ENCODE results near the gene SLC47A2.

SLC47A2 gene

DNA sequence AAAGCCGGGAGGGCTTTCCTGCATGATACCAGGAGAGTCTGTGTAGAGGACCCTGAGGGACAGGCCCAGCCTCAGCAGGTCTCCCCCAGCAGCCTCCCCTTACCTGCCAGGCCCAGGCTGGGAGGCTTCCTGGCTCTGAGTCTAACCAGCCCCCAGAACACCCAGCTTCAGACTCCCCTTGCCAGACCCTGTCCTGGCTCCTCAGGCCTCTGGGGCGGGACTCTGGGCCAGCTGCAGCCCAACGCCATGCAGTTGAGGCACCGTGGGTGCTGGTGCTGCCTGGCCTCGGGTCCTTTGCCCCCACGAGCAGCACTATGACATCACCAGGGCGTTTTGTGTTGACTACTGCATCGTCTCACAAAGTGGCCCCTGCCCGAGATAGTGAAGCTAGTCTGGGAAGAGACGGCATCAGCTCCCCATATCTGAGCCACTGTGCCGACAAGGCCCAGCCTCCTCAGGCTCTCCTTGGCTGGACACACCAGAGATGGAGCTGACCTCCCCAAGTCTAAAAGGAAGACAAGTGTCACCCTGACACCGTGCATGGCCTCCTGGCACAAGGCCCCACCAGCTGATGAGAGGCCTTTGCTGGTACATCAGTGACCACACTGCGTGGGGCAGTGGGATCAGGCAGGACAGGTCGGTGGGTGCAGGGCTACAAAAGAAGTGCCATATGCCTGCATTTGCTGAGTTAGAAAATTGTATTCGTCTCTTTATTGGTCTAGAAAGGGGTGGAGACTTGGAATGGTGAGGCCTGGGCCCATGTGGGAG is 21.1 kb upstream of the SLC47A2 start:
- Histone ChIP-seq H3K9me3 (ENCODE audit: control insufficient read depth, insufficient read depth, low read depth, low read length) (no peaks in the 10 kb centered on the region), H3K36me3 (ENCODE audit: control insufficient read depth, insufficient read depth, low read length) (no peaks in the 10 kb centered on the region), H3K27ac (ENCODE audit: low read depth, low read length) (no peak overlapping the region), H3K4me1 (ENCODE audit: control insufficient read depth, insufficient read depth, low read length) (no peaks in the 10 kb centered on the region), H3K27me3 (ENCODE audit: control insufficient read depth, insufficient read depth, low read length) (no peaks in the 10 kb centered on the region), H3K9ac (ENCODE audit: low read length) (no peak overlapping the region), H3K4me3 (ENCODE audit: low read depth, low read length) (no peak overlapping the region)

DNA sequence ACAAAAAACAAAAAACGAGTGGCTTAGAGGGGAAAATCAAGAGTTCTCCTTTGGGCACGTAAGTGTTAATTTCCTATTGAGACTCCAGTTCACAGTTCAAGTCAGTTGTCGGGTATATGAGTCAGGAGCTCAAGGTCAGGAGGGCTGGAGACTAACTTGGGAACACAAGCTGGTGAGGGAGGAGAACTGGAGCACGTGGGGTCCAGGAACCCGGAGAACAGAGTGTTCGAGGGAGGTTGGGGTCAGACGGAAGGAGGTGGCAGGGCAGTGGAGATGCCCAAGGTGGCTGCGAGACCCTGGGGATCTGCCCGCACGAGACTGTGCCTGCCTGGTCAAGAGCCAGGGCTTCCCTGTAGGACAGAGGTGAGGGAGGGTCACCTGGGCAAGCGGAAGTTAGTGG is 19.7 kb upstream of the SLC47A2 start:
- Histone ChIP-seq H3K9me3 (ENCODE audit: control insufficient read depth, insufficient read depth, low read depth, low read length) (no peaks in the 10 kb centered on the region), H3K4me3 (ENCODE audit: low read depth, low read length) (no peak overlapping the region), H3K36me3 (ENCODE audit: control insufficient read depth, insufficient read depth, low read length) (no peaks in the 10 kb centered on the region), H3K27ac (ENCODE audit: low read depth, low read length) (no peak overlapping the region), H3K27me3 (ENCODE audit: control insufficient read depth, insufficient read depth, low read length) (no peaks in the 10 kb centered on the region), H3K4me1 (ENCODE audit: control insufficient read depth, insufficient read depth, low read length) (no peaks in the 10 kb centered on the region), H3K9ac (ENCODE audit: low read length) (no peak overlapping the region)

DNA sequence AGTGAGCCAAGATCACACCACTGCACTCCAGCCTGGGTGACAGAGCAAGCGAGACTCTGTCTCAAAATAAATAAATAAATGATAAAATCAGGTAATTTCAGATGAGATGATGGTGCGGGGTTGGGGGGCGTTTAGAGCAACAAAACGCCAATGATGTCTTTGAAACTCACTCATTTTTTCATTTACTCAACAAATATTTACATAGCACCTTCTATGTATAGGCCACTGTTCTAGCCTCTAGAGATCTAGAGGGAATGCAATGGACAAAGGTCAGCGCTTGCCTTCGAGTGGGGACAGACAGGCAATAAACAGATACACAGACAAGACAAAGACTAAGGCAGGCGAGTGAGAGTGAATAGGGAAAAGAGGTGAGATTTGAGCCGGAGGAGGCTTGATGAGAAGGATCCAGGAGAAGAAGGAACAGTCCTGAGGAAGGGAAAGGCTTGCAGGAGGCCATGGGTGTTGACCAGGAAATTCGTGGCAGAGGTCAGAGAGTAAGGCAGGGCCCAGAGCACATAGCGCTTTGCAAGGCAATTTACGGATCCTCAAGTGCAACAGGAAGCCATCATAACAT is 17.7 kb upstream of the SLC47A2 start:
- Histone ChIP-seq H3K27me3 (ENCODE audit: control insufficient read depth, insufficient read depth, low read length) (no peaks in the 10 kb centered on the region), H3K4me3 (ENCODE audit: low read depth, low read length) (no peak overlapping the region), H3K27ac (ENCODE audit: low read depth, low read length) (no peak overlapping the region), H3K9ac (ENCODE audit: low read length) (no peak overlapping the region), H3K36me3 (ENCODE audit: control insufficient read depth, insufficient read depth, low read length) (no peaks in the 10 kb centered on the region), H3K9me3 (ENCODE audit: control insufficient read depth, insufficient read depth, low read depth, low read length) (no peaks in the 10 kb centered on the region), H3K4me1 (ENCODE audit: control insufficient read depth, insufficient read depth, low read length) (no peaks in the 10 kb centered on the region)

DNA sequence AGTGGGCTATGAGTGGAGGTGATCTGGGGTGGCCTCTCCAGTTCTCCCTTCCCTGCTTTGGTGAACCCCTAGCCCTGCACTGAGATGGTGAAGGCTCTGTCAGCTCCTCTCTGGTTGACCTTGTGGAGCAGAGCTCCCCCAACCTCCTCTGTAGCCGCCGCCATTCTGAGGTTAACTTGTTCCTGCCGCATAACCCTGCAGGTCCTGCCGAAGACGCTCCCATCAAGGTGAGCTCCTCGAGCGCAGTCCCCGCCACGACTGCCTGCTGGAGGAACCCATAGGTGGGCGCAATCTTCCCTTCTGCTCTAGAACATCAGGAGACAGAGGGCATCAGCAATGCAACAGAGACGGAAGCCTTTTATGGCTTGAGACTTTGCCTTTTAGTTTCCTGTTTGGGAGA is 15.2 kb upstream of the SLC47A2 start:
- no peaks in the 10 kb centered on the region for H3K9me3 ChIP-seq (ENCODE audit: control insufficient read depth, insufficient read depth, low read depth, low read length)
- no peaks in the 10 kb centered on the region for H3K27me3 ChIP-seq (ENCODE audit: control insufficient read depth, insufficient read depth, low read length)
- no peak overlapping the region for H3K27ac ChIP-seq (ENCODE audit: low read depth, low read length)
- H3K9ac ChIP-seq (ENCODE audit: low read length) = no peak overlapping the region
- H3K36me3 ChIP-seq (ENCODE audit: control insufficient read depth, insufficient read depth, low read length) = no peaks in the 10 kb centered on the region
- no peaks in the 10 kb centered on the region for H3K4me1 ChIP-seq (ENCODE audit: control insufficient read depth, insufficient read depth, low read length)
- H3K4me3 ChIP-seq (ENCODE audit: low read depth, low read length) = no peak overlapping the region

- Histone ChIP-seq H3K9ac (ENCODE audit: low read length) (no peak overlapping the region), H3K4me3 (ENCODE audit: low read depth, low read length) (no peak overlapping the region), H3K27me3 (ENCODE audit: control insufficient read depth, insufficient read depth, low read length) (no peaks in the 10 kb centered on the region), H3K4me1 (ENCODE audit: control insufficient read depth, insufficient read depth, low read length) (no peaks in the 10 kb centered on the region), H3K9me3 (ENCODE audit: control insufficient read depth, insufficient read depth, low read depth, low read length) (no peaks in the 10 kb centered on the region), H3K27ac (ENCODE audit: low read depth, low read length) (no peak overlapping the region), H3K36me3 (ENCODE audit: control insufficient read depth, insufficient read depth, low read length) (no peaks in the 10 kb centered on the region)
Measured at GRCh38 chr17:19730843-19731242, 14.5 kb upstream of the SLC47A2 start.

DNA sequence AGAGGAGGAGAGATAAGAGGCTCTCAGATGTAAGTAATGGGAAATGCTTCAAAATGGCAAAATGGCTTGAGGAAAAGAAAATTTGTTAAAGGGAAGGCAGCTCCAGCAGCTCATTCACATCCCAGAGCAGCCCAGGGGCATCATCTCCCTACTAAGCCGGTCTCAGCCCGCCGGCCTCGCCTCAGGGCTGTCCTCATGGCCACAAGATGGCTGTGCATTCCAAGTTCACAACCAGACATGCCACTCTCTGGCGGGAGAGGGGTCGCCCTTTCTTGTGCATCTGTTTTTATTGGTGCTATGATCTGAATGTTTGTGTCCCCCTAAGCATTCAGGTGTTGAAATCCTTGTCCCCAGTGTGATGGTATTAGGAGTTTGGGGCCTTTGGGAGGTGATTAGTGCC is 13.5 kb upstream of the SLC47A2 start:
- H3K9ac ChIP-seq (ENCODE audit: low read length) = no peak overlapping the region
- H3K27ac ChIP-seq (ENCODE audit: low read depth, low read length) = no peak overlapping the region
- no peaks in the 10 kb centered on the region for H3K9me3 ChIP-seq (ENCODE audit: control insufficient read depth, insufficient read depth, low read depth, low read length)
- H3K36me3 ChIP-seq (ENCODE audit: control insufficient read depth, insufficient read depth, low read length) = no peaks in the 10 kb centered on the region
- H3K27me3 ChIP-seq (ENCODE audit: control insufficient read depth, insufficient read depth, low read length) = no peaks in the 10 kb centered on the region
- H3K4me3 ChIP-seq (ENCODE audit: low read depth, low read length) = no peak overlapping the region
- no peaks in the 10 kb centered on the region for H3K4me1 ChIP-seq (ENCODE audit: control insufficient read depth, insufficient read depth, low read length)

GRCh38 chr17:19728084-19728495 is 11.7 kb upstream of the SLC47A2 start:
- Histone ChIP-seq H3K27me3 (ENCODE audit: control insufficient read depth, insufficient read depth, low read length) (no peaks in the 10 kb centered on the region), H3K9me3 (ENCODE audit: control insufficient read depth, insufficient read depth, low read depth, low read length) (no peaks in the 10 kb centered on the region), H3K4me1 (ENCODE audit: control insufficient read depth, insufficient read depth, low read length) (no peaks in the 10 kb centered on the region), H3K4me3 (ENCODE audit: low read depth, low read length) (no peak overlapping the region), H3K36me3 (ENCODE audit: control insufficient read depth, insufficient read depth, low read length) (no peaks in the 10 kb centered on the region), H3K9ac (ENCODE audit: low read length) (no peak overlapping the region), H3K27ac (ENCODE audit: low read depth, low read length) (no peak overlapping the region)

DNA sequence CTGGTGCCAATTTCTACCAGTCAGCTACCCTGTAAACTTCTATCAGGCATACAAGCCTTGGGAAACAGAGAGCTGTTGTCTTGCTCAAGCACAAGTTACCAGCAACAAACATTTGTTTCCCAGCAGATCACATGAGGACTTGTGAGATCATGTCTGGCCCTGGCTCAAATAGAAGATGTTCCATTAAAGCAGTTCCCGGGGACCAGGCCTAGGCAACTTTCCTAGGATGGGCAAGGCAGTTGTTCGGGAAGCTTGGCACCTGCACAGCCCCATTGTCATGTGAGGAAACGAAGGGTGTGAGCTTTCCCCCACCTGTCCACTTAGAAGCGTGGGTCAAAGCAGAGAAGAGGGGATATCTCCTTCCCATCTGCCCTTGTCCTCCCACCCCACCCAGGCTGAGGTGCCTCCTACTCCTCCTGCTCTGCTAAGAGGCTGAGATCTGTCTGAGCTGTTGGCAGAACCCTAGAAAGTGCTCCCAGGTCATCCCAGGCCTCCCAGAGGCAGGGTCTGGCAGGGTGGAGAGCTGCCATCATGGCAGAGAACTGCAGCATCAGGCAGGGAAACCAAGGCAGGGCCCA is 11.2 kb upstream of the SLC47A2 start:
- Histone ChIP-seq H3K27ac (ENCODE audit: low read depth, low read length) (no peak overlapping the region), H3K27me3 (ENCODE audit: control insufficient read depth, insufficient read depth, low read length) (no peaks in the 10 kb centered on the region), H3K4me3 (ENCODE audit: low read depth, low read length) (no peak overlapping the region), H3K4me1 (ENCODE audit: control insufficient read depth, insufficient read depth, low read length) (no peaks in the 10 kb centered on the region), H3K36me3 (ENCODE audit: control insufficient read depth, insufficient read depth, low read length) (no peaks in the 10 kb centered on the region), H3K9ac (ENCODE audit: low read length) (no peak overlapping the region), H3K9me3 (ENCODE audit: control insufficient read depth, insufficient read depth, low read depth, low read length) (no peaks in the 10 kb centered on the region)

DNA sequence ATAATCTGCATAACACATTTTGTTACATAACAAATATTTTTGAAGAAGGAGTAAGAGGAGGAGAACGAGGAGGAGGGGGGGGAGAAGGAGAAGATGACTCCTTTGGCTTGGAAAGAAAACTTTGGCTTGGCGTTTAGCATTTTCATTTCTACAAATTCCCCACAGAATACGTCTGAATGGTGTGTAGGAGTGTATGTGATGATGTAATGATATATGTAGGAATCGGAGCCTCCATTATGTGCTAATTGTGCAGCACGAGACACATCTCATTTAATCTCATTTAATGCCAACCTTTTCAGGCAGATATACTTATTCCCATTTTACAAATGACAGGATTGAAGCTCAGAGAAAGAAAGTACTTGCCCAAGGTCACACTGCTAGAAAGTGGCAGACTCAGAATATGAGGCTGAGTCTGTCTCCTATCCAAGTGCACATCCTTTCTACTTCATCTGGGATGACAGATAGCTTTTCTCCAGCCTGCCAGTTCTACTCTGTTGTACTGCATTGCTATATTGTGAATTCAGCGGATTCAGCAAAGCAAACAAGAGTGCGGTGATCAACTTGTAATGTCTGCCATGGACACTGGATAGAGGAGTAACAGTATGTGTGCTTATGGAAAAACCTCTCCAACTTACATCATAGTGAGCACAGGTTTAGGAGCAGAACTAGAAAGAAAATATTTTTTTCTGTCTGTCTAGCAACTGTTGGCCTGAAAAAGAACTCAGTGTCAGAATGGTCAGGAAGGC is 10.4 kb upstream of the SLC47A2 start:
- Histone ChIP-seq H3K27me3 (ENCODE audit: control insufficient read depth, insufficient read depth, low read length) (no peaks in the 10 kb centered on the region), H3K9ac (ENCODE audit: low read length) (no peak overlapping the region), H3K4me3 (ENCODE audit: low read depth, low read length) (no peak overlapping the region), H3K9me3 (ENCODE audit: control insufficient read depth, insufficient read depth, low read depth, low read length) (no peaks in the 10 kb centered on the region), H3K27ac (ENCODE audit: low read depth, low read length) (no peak overlapping the region), H3K4me1 (ENCODE audit: control insufficient read depth, insufficient read depth, low read length) (no peaks in the 10 kb centered on the region), H3K36me3 (ENCODE audit: control insufficient read depth, insufficient read depth, low read length) (no peaks in the 10 kb centered on the region)

GRCh38 chr17:19725486-19725885 is 9.1 kb upstream of the SLC47A2 start:
- H3K27me3 ChIP-seq (ENCODE audit: control insufficient read depth, insufficient read depth, low read length) = no peaks in the 10 kb centered on the region
- H3K27ac ChIP-seq (ENCODE audit: low read depth, low read length) = no peak overlapping the region
- no peaks in the 10 kb centered on the region for H3K9me3 ChIP-seq (ENCODE audit: control insufficient read depth, insufficient read depth, low read depth, low read length)
- H3K4me1 ChIP-seq (ENCODE audit: control insufficient read depth, insufficient read depth, low read length) = no peaks in the 10 kb centered on the region; the same call in 1 of the 2 replicates
- H3K9ac ChIP-seq (ENCODE audit: low read length) = no peak overlapping the region
- H3K36me3 ChIP-seq (ENCODE audit: control insufficient read depth, insufficient read depth, low read length) = no peaks in the 10 kb centered on the region
- no peak overlapping the region for H3K4me3 ChIP-seq (ENCODE audit: low read depth, low read length)

Data from HUES6 (cell line).